Naive thymus-derived CD4-positive, alpha-beta T cell (primary cell): ENCODE measurements around the gene PPP4R1. TPM values are rescaled to one million over a fixed set of nuclear protein-coding genes. Genes with fewer than 3 reads are reported as not detected.

Experiments used
- ATAC-seq: fragments of 150-1000 bp; cut with Tn5 transposase; 2 replicates; pipeline ENCODE4 v1.10.0; 2021; ENCODE audit warnings: mild to moderate bottlenecking, moderate library complexity
- CTCF ChIA-PET: fragments of 350-600 bp; sonication (Branson Sonifier 250); formaldehyde crosslinking; loops from one replicate; lab custom pipeline; 2021; ENCODE audit warnings: antibody characterized with exemption; lab: Charles Lee
- POLR2A ChIA-PET: fragments of 350-600 bp; sonication (Branson Sonifier 250); formaldehyde crosslinking; loops from one replicate; lab custom pipeline; 2021; ENCODE audit warnings: antibody characterized with exemption, inconsistent platforms; lab: Charles Lee
- DNase-seq, 9 donors: peaks; one replicate each; pipeline versions ENCODE4 v3.0.0 to v3.0.0-alpha.2; 2020 to 2022; ENCODE audit warnings: mixed read lengths in 1 of 9
- H3K27ac ChIP-seq: one replicate; pipeline ENCODE4 v1.7.0; 2013; ENCODE audit warnings: mild to moderate bottlenecking, low read depth, low read length, moderate library complexity
- H3K27me3 ChIP-seq, 2 donors: one replicate each; pipeline ENCODE4 v1.7.0; 2013; ENCODE audit warnings: low read length in 2 of 2, mild to moderate bottlenecking in 2 of 2, moderate library complexity in 2 of 2; ENCODE audit not compliant: control insufficient read depth in 2 of 2, insufficient read depth in 2 of 2
- H3K36me3 ChIP-seq, 3 experiments: 1 replicate in 2 of 3; 2 replicates in 1 of 3; pipeline ENCODE4 v1.7.0; 2013; ENCODE audit warnings: low read length in 3 of 3, mild to moderate bottlenecking in 3 of 3, moderate library complexity in 1 of 3; ENCODE audit not compliant: insufficient read depth in 3 of 3, control insufficient read depth in 2 of 3
- H3K4me1 ChIP-seq, 2 donors: one replicate each; pipeline ENCODE4 v1.7.0; 2013; ENCODE audit warnings: low read length in 2 of 2, mild to moderate bottlenecking in 2 of 2, moderate library complexity in 1 of 2; ENCODE audit not compliant: control insufficient read depth in 2 of 2, insufficient read depth in 2 of 2
- H3K4me3 ChIP-seq: 2 replicates; pipeline ENCODE4 v1.7.0; 2013; ENCODE audit warnings: mild to moderate bottlenecking, low read length
- H3K9me3 ChIP-seq, 3 experiments: 1 replicate in 2 of 3; 2 replicates in 1 of 3; pipeline ENCODE4 v1.7.0; 2013; ENCODE audit warnings: low read length in 3 of 3; ENCODE audit not compliant: control insufficient read depth in 2 of 3
- H3K27ac Mint-ChIP-seq, 9 donors: one replicate each; pipeline ENCODE4 v1.8.0; 2020 to 2022; ENCODE audit warnings: mixed read lengths in 9 of 9, mild to moderate bottlenecking in 8 of 9, moderate library complexity in 5 of 9, inconsistent platforms in 2 of 9
- H3K27me3 Mint-ChIP-seq, 5 donors: one replicate each; pipeline ENCODE4 v1.8.0; 2021 to 2022; ENCODE audit warnings: mixed read lengths in 5 of 5, mild to moderate bottlenecking in 1 of 5
- H3K36me3 Mint-ChIP-seq, 5 donors: one replicate each; pipeline ENCODE4 v1.8.0; 2020 to 2022; ENCODE audit warnings: mixed read lengths in 5 of 5, mild to moderate bottlenecking in 3 of 5, inconsistent platforms in 1 of 5
- H3K4me1 Mint-ChIP-seq, 7 donors: one replicate each; pipeline ENCODE4 v1.8.0; 2020 to 2022; ENCODE audit warnings: mixed read lengths in 7 of 7, mild to moderate bottlenecking in 3 of 7, inconsistent platforms in 1 of 7
- H3K4me3 Mint-ChIP-seq, 10 donors: one replicate each; pipeline ENCODE4 v1.8.0; 2020 to 2022; ENCODE audit warnings: mild to moderate bottlenecking in 10 of 10, mixed read lengths in 10 of 10, moderate library complexity in 6 of 10, inconsistent platforms in 2 of 10
- H3K9me3 Mint-ChIP-seq, 11 donors: one replicate each; pipeline ENCODE4 v1.8.0; 2020 to 2022; ENCODE audit warnings: mixed read lengths in 11 of 11, mild to moderate bottlenecking in 4 of 11, inconsistent platforms in 1 of 11, moderate library complexity in 1 of 11
- intact Hi-C, 2 donors: fragments of 100-400 bp; cut with micrococcal nuclease; formaldehyde crosslinking; loops; one replicate each; pipeline ENCODE4 v1.15.1; 2023
- polyA plus RNA-seq, 2 donors: library from polyadenylated mRNA; unstranded; fragments of 300-500 nt; fragmentation: Illumina TruSeq; gene quantifications; one replicate each; pipeline ENCODE4 v1.2.3, GENCODE V29; 2021
- total RNA-seq, 6 experiments: library from RNA in 5 of 6; stranded (reverse) in 5 of 6; gene quantifications; 1 replicate in 5 of 6; 2 replicates in 1 of 6; pipeline ENCODE4 v1.2.3 and lab custom pipeline; 2021 to 2026

The PPP4R1 gene
- total and polyA plus RNA-seq, 7 experiments from 2014 or later = 5.5 to 54.6 (median 36.7) TPM

DNA sequence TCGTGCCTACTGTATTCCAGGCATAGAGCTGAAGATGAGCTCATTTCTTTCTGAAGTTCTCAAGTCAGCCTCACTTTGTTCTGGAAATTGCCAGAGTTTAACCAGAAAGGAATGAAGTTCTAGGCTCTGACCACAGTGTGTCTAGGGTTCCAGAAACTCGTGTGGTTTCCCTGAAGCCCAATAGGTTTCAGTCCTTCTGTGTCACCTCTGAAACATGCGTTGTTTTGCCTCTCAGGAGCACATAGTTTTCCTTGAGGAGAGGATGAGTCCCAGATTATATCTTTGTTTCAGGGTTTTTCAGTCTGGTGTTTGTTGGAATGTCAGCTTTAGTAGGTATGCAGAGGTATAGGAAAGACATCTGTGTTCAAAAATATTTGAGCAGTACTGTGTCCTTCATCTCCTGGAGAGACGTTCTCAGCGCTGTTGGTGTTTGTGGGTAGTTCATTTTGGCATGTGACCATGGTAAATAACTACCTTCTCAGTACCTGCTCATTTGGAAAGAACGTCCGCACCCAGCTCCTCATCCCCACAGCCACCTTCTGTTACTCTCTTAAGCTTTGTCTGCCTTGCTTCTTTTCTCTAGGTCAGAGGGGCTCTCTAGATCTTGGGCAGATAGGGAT, 82.5 kb downstream of the PPP4R1 start:
- intact Hi-C loops = no loop called here
- CTCF ChIA-PET = no interaction called here
- peaks cover 32 to 73% (median 42%) of the 10 kb centered on the region in 5 donors for H3K36me3 Mint-ChIP-seq
- POLR2A ChIA-PET = no interaction called here
- Histone ChIP-seq H3K4me1 (no peaks in the 10 kb centered on the region), H3K9me3 (no peaks in the 10 kb centered on the region), H3K36me3 (peaks cover 7 to 69% (median 13%) of the 10 kb centered on the region in 3 experiments), H3K27ac (no peak overlapping the region), H3K27me3 (no peaks in the 10 kb centered on the region), H3K4me3 (no peak overlapping the region)
- peaks cover 0 to 10% (median 0%) of the 10 kb centered on the region in 11 donors for H3K9me3 Mint-ChIP-seq
- DNase-seq = no peak
- ATAC-seq = no peak
- no peaks in the 10 kb centered on the region for H3K27me3 Mint-ChIP-seq
- peak overlapping the region in 2 of 9 donors; percentile 9 to 25 for H3K27ac Mint-ChIP-seq
- H3K4me1 Mint-ChIP-seq = peaks cover 0 to 8% (median 0%) of the 10 kb centered on the region in 7 donors
- no peak overlapping the region for H3K4me3 Mint-ChIP-seq

DNA sequence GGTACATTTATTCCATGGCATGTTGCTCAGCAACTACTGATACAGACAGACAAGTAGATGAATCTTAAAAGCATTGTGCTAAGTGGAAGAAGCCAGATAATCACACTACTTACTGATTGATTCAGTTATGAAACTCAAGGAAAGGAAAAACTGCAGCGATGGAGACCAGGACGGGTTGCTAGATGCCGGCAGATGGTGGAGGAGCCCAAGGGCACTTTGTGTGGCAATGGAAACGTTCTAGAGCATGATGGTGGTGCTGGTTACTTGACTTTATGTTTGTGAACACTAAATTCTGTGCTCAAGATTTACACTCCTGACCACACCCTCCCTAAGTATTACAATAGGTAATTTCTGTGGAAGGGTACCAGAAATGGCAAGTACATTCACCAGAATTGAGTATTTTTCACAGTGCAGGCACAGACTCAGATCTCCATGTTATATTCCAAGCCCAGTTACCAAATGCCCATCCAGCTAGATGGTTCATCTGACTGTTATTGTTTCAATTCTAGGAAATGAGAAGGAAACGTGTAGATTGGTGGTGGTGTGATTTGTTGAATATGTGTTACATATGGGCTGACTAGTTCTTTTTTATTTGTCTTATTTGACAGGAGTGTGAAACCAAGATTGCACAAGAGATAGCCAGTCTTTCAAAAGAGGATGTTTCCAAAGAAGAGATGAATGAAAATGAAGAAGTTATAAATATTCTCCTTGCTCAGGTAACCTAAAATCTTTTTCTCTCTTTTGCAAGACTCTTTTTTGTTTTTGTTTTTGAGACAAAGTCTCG, 83.9 kb downstream of the PPP4R1 start:
- Histone ChIP-seq H3K27ac (no peak overlapping the region), H3K4me3 (no peak overlapping the region), H3K9me3 (no peaks in the 10 kb centered on the region), H3K4me1 (no peaks in the 10 kb centered on the region), H3K36me3 (peaks cover 7 to 61% (median 13%) of the 10 kb centered on the region in 3 experiments), H3K27me3 (no peaks in the 10 kb centered on the region)
- peaks cover 0 to 8% (median 0%) of the 10 kb centered on the region in 7 donors for H3K4me1 Mint-ChIP-seq
- no peaks in the 10 kb centered on the region for H3K27me3 Mint-ChIP-seq
- intact Hi-C loops = no loop called here
- peaks cover 0 to 10% (median 0%) of the 10 kb centered on the region in 11 donors for H3K9me3 Mint-ChIP-seq
- peak overlapping the region in 1 of 9 donors; percentile 50 for H3K27ac Mint-ChIP-seq
- CTCF ChIA-PET = no interaction called here
- no peak for DNase-seq
- peaks cover 35 to 65% (median 38%) of the 10 kb centered on the region in 5 donors for H3K36me3 Mint-ChIP-seq
- no peak overlapping the region for H3K4me3 Mint-ChIP-seq
- ATAC-seq = no peak
- POLR2A ChIA-PET = no interaction called here

DNA sequence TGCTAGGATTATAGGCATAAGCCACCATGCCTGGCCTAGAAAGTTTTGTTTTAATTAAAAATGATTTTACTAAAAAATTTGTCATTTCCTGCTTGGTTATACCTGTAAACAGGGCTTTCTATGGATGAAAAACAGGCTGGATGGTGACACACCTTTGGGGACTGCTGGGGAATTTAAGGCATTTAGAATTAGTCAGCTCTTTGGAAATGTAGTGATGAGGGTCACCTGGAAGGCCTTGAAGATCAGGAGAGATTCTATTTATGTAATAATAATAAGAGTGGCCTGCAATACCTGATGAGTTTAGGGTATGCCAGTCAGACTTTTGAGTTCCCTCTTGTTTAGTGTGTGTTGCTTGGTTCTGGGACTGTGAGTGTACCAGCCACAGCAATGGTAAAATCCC, 87.9 kb downstream of the PPP4R1 start:
- H3K9me3 Mint-ChIP-seq = peaks cover 0 to 10% (median 0%) of the 10 kb centered on the region in 11 donors
- Histone ChIP-seq H3K36me3 (peaks cover 0 to 53% (median 3%) of the 10 kb centered on the region in 3 experiments), H3K4me3 (no peak overlapping the region), H3K9me3 (no peaks in the 10 kb centered on the region), H3K4me1 (no peaks in the 10 kb centered on the region), H3K27ac (no peak overlapping the region), H3K27me3 (no peaks in the 10 kb centered on the region)
- intact Hi-C loops = no loop called here
- CTCF ChIA-PET = no interaction called here
- no peaks in the 10 kb centered on the region for H3K27me3 Mint-ChIP-seq
- peaks cover 0 to 8% (median 0%) of the 10 kb centered on the region in 7 donors for H3K4me1 Mint-ChIP-seq
- no peak for DNase-seq
- peaks cover 22 to 66% (median 42%) of the 10 kb centered on the region in 5 donors for H3K36me3 Mint-ChIP-seq
- no peak for ATAC-seq
- POLR2A ChIA-PET = no interaction called here
- H3K27ac Mint-ChIP-seq = no peak overlapping the region
- H3K4me3 Mint-ChIP-seq = no peak overlapping the region

DNA sequence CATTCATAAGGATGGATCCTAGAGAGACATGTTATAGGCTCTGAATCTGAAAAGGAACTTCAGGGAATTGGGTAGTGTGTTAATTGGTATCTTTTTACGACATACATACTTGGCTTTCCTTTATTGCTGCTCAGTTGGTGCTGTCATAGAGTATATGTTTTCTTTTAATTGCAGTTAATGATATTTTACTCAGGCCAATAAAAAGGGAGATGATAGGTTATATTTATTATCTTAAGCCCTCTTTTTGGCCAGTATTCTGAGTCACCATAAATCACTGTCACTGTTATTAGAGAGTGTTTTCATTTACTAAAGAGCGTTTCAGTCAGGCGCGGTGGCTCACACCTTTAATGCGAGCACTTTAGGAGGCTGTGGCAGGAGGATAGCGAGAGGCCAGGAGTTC, 91.4 kb downstream of the PPP4R1 start:
- ATAC-seq (no peak), DNase-seq (no peak)
- Histone ChIP-seq H3K27me3 (no peaks in the 10 kb centered on the region), H3K4me1 (no peaks in the 10 kb centered on the region), H3K27ac (no peak overlapping the region), H3K36me3 (peaks cover 0 to 41% (median 2%) of the 10 kb centered on the region in 3 experiments), H3K4me3 (no peak overlapping the region), H3K9me3 (no peaks in the 10 kb centered on the region)
- POLR2A ChIA-PET = no interaction called here
- intact Hi-C loops = no loop called here
- no peak overlapping the region for H3K27ac Mint-ChIP-seq
- H3K4me3 Mint-ChIP-seq = no peak overlapping the region
- CTCF ChIA-PET = interaction anchor here (0.6 kb wide), 1 partner anchor 127 kb away, joined by 3 read pairs; no protein-coding TSS in a partner anchor
- H3K9me3 Mint-ChIP-seq = peaks cover 0 to 4% (median 0%) of the 10 kb centered on the region in 11 donors
- peaks cover 0 to 6% (median 0%) of the 10 kb centered on the region in 7 donors for H3K4me1 Mint-ChIP-seq
- H3K36me3 Mint-ChIP-seq = peaks cover 11 to 51% (median 31%) of the 10 kb centered on the region in 5 donors
- no peaks in the 10 kb centered on the region for H3K27me3 Mint-ChIP-seq

DNA sequence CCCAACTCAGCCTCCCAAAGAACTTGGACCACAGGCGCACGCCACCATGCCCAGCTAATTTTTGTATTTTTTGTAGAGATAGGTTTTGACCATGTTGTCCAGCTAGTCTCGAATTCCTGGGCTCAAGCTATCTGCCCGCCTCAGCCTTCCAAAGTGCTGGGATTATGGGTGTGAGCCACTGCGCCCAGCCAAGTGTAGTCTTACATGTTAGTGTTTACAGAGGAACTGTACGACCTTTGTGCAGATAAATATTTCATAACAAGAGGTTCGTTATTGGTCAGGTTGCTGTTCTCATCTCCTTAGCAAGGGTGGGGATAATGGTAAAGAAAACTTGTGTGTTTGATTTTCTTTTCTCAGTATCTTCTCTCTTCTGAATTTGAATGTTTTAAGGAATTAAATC, 92.6 kb downstream of the PPP4R1 start:
- Mint-ChIP-seq H3K4me3 (no peak overlapping the region), H3K27me3 (no peaks in the 10 kb centered on the region), H3K36me3 (peaks cover 0 to 45% (median 26%) of the 10 kb centered on the region in 5 donors), H3K4me1 (peaks cover 0 to 6% (median 0%) of the 10 kb centered on the region in 7 donors), H3K27ac (no peak overlapping the region), H3K9me3 (no peaks in the 10 kb centered on the region)
- Histone ChIP-seq H3K27me3 (no peaks in the 10 kb centered on the region), H3K36me3 (peaks cover 0 to 40% (median 0%) of the 10 kb centered on the region in 3 experiments), H3K27ac (no peak overlapping the region), H3K4me3 (no peak overlapping the region), H3K4me1 (no peaks in the 10 kb centered on the region), H3K9me3 (no peaks in the 10 kb centered on the region)
- POLR2A ChIA-PET = no interaction called here
- DNase-seq (no peak), ATAC-seq (no peak)
- CTCF ChIA-PET = no interaction called here
- intact Hi-C loops = no loop called here

DNA sequence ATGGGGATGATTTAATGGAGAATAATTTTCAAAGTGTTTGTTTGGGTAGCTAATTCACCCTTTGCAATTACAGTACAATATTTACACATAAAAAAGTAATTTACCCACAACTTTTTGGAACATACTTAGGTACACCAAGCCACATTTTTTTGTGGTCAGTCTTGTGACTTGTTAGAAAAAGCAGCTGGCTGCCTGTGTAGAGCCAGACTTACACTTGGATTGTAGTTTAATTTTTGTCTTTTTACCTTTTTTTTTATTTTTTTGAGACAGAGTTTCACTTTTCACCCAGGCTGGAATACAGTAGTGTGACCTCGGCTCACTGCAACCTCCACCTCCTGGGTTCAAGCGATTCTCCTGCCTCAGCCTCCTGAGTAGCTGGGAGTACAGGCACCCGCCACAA, 93.7 kb downstream of the PPP4R1 start:
- DNase-seq (no peak), ATAC-seq (no peak)
- H3K9me3 Mint-ChIP-seq = no peaks in the 10 kb centered on the region
- no peaks in the 10 kb centered on the region for H3K27me3 Mint-ChIP-seq
- H3K36me3 Mint-ChIP-seq = peaks cover 0 to 44% (median 28%) of the 10 kb centered on the region in 5 donors
- peaks cover 0 to 10% (median 6%) of the 10 kb centered on the region in 7 donors for H3K4me1 Mint-ChIP-seq
- CTCF ChIA-PET = no interaction called here
- Histone ChIP-seq H3K4me1 (no peaks in the 10 kb centered on the region), H3K36me3 (peaks cover 0 to 34% (median 0%) of the 10 kb centered on the region in 3 experiments), H3K27ac (no peak overlapping the region), H3K27me3 (no peaks in the 10 kb centered on the region), H3K4me3 (no peak overlapping the region), H3K9me3 (no peaks in the 10 kb centered on the region)
- POLR2A ChIA-PET = interaction anchor here (0.8 kb wide), 1 partner anchor 279 kb away, joined by 3 read pairs; no protein-coding TSS in a partner anchor
- intact Hi-C loops = no loop called here
- H3K4me3 Mint-ChIP-seq = no peak overlapping the region
- H3K27ac Mint-ChIP-seq = no peak overlapping the region
